SW 1271 (cell line): Measurements from ENCODE around the gene TMEM37.
"Not testable (repeated sequence)": the region's sequence is repeated elsewhere in the genome, so short reads cannot be mapped to it uniquely, and the experiment has no call there.

Source experiments
- DNase-seq, 2 experiments: peaks; one replicate each; lab custom pipeline; 2025; lab: John Stamatoyannopoulos, UW

TMEM37 gene

GRCh38 chr2:119431155-119431975 is at the start of gene TMEM37:
TSS of gene TMEM37 (plus strand) at chr2:119431854. CDS start at chr2:119431904, 50 bp downstream.
- DNase-seq: no peak

- DNase-seq: no peak
These were observed 48.1 kb upstream of the TMEM37 start for GRCh38 chr2:119383410-119384140.

- no peak for DNase-seq
These were observed 46.7 kb upstream of the TMEM37 start for GRCh38 chr2:119384971-119385370.

- DNase-seq: no peak
These were observed 46.2 kb upstream of the TMEM37 start for GRCh38 chr2:119385466-119385865.

GRCh38 chr2:119387381-119388129 is 44.1 kb upstream of the TMEM37 start:
- no peak for DNase-seq

GRCh38 chr2:119389615-119390306 is 41.9 kb upstream of the TMEM37 start:
- no peak for DNase-seq

GRCh38 chr2:119393971-119394748 is 37.5 kb upstream of the TMEM37 start:
- DNase-seq: no peak

GRCh38 chr2:119397196-119397595 is 34.5 kb upstream of the TMEM37 start:
- DNase-seq: no peak

- no peak for DNase-seq
These were observed 29.5 kb upstream of the TMEM37 start for GRCh38 chr2:119402106-119402505.

- no peak for DNase-seq
These were observed 28.8 kb upstream of the TMEM37 start for GRCh38 chr2:119402645-119403560.

GRCh38 chr2:119403618-119404017 is 28.0 kb upstream of the TMEM37 start:
- not testable (repeated sequence) for DNase-seq

GRCh38 chr2:119405151-119405550 is 26.5 kb upstream of the TMEM37 start:
- no peak for DNase-seq

GRCh38 chr2:119407430-119408220 is 24.0 kb upstream of the TMEM37 start:
- DNase-seq: peak in 1 of 2 experiments; percentile 41

- DNase-seq: no peak
These were observed 23.4 kb upstream of the TMEM37 start for GRCh38 chr2:119408221-119408619.

GRCh38 chr2:119409506-119409905 is 22.1 kb upstream of the TMEM37 start:
- DNase-seq: no peak

- no peak for DNase-seq
These were observed 16.8 kb upstream of the TMEM37 start for GRCh38 chr2:119414894-119415293.

GRCh38 chr2:119415630-119416029 is 16.0 kb upstream of the TMEM37 start:
- no peak for DNase-seq

GRCh38 chr2:119416299-119416923 is 15.2 kb upstream of the TMEM37 start:
- DNase-seq: no peak

GRCh38 chr2:119417908-119418307 is 13.7 kb upstream of the TMEM37 start:
- no peak for DNase-seq
